Vagina (tissue), 2 donors: ENCODE measurements around the gene AATK. TPM values are rescaled to one million over a fixed set of nuclear protein-coding genes. Genes with fewer than 3 reads are reported as not detected.

ENCODE experiments used
- DNase-seq, 2 donors: peaks; one replicate each; pipeline ENCODE4 v3.0.0-alpha.2; 2017; ENCODE audit errors: extremely low spot score in 2 of 2
- H3K27ac ChIP-seq: fragments of 200-600 bp; sonication (generic); one replicate; pipeline ENCODE4 v1.5.1; 2019
- H3K27me3 ChIP-seq: fragments of 200-600 bp; sonication (generic); one replicate; pipeline ENCODE4 v1.5.1; 2019
- H3K36me3 ChIP-seq, 2 donors: fragments of 200-600 bp; sonication (generic); one replicate each; pipeline ENCODE4 v1.5.1; 2017 to 2019
- H3K4me1 ChIP-seq: fragments of 200-600 bp; sonication (generic); one replicate; pipeline ENCODE4 v1.5.1; 2019
- H3K4me3 ChIP-seq, 2 donors: fragments of 200-600 bp; sonication (generic); 1 replicate in 1 of 2; 2 replicates in 1 of 2; pipeline ENCODE4 v1.5.1; 2016 to 2019
- H3K9me3 ChIP-seq: fragments of 200-600 bp; sonication (generic); one replicate; pipeline ENCODE4 v1.5.1; 2019
- POLR2A ChIP-seq, 2 donors: fragments of 450-650 bp; IDR thresholded peaks; one replicate each; pipeline ENCODE4 v1.6.1; 2017; ENCODE audit warnings: antibody characterized with exemption in 2 of 2, mild to moderate bottlenecking in 2 of 2, moderate library complexity in 2 of 2
- POLR2AphosphoS5 ChIP-seq, 2 donors: sonication (generic); formaldehyde crosslinking; IDR thresholded peaks; one replicate each; pipeline ENCODE4 v1.9.0; 2017; ENCODE audit warnings: antibody characterized with exemption in 2 of 2, mild to moderate bottlenecking in 2 of 2, low read depth in 1 of 2; ENCODE audit not compliant: insufficient read depth in 1 of 2
- intact Hi-C: fragments of 100-400 bp; cut with DNase I; formaldehyde crosslinking; loops from one replicate; pipeline ENCODE4 v1.15.1; 2023
- total RNA-seq: library from RNA; depleted of rRNA; stranded (reverse); fragments of >200 nt; gene quantifications from one replicate; pipeline ENCODE4 v1.2.3, GENCODE V29; 2016
- TF ChIP-seq, protein P1 (sequence below), 3 experiments: fragments of 450-650 bp in 2 of 3; fragments of 200-600 bp in 1 of 3; sonication (generic) in 1 of 3; IDR thresholded peaks; one replicate each; pipeline ENCODE4 v1.5.1; 2017 to 2019; ENCODE audit warnings: antibody characterized with exemption in 3 of 3, mild to moderate bottlenecking in 2 of 3, moderate library complexity in 2 of 3

The AATK gene
- total RNA-seq, 1 donor from 2014 or later = 6.4 TPM

DNA sequence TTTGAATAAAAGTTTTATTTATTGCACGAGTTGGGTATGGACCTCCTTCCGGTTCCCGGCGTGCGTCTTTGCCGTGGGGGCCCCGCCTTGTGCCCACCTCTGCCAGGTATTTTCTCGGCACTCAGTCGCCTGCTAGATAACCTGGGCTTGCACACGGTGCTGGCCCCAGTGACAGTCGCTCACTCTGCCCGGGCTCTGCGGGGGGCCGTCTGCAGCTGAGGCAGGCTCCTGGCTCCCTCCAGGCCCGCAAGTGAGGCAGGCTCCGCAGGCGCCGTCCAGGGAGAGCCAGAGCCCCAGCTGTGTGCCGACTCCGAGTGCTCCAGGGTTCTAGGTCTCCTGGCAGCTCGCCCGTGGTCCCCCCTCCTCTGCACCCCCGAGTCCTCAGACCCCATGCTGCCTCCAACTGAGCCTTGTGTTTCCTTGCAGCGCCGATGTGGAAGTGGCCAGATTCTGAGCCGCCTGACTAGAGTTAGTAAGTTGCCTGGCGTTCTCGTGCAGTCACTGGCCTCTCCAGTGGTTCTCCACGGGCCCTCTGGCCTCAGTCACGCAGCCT is 55.5 kb downstream of the AATK start:
- no peak overlapping the region for H3K27ac ChIP-seq
- peaks cover 0 to 20% of the 10 kb centered on the region in 2 donors for H3K36me3 ChIP-seq

DNA sequence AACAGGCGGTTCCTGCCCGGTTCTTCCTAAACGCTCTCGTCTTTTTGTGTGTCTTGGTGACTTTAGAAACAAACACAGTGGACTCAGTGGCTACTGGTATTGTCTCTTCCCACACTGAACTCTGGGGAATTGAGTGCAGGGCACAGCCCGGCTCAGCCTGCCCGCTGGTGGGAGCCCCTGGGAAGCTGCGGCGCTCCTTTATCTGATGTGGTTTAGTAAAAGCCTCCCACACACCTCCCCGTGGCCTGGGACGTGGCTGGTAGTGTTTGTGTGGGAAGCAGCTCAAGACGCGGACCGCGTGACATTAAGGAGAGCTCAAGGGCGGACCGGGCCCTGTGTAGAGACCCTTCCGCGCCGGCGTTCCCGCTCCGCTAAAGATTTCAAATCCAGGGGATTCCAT is 56.1 kb downstream of the AATK start:
- Histone ChIP-seq H3K9me3 (no peaks in the 10 kb centered on the region), H3K27me3 (no peaks in the 10 kb centered on the region), H3K4me3 (no peak overlapping the region), H3K4me1 (no peaks in the 10 kb centered on the region), H3K27ac (no peak overlapping the region), H3K36me3 (peaks cover 0 to 24% of the 10 kb centered on the region in 2 donors)
- no peak for TF ChIP-seq POLR2A (IDR thresholded peaks at IDR 0.05)
- TF ChIP-seq, protein P1, sequence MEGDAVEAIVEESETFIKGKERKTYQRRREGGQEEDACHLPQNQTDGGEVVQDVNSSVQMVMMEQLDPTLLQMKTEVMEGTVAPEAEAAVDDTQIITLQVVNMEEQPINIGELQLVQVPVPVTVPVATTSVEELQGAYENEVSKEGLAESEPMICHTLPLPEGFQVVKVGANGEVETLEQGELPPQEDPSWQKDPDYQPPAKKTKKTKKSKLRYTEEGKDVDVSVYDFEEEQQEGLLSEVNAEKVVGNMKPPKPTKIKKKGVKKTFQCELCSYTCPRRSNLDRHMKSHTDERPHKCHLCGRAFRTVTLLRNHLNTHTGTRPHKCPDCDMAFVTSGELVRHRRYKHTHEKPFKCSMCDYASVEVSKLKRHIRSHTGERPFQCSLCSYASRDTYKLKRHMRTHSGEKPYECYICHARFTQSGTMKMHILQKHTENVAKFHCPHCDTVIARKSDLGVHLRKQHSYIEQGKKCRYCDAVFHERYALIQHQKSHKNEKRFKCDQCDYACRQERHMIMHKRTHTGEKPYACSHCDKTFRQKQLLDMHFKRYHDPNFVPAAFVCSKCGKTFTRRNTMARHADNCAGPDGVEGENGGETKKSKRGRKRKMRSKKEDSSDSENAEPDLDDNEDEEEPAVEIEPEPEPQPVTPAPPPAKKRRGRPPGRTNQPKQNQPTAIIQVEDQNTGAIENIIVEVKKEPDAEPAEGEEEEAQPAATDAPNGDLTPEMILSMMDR (IDR thresholded peaks at IDR 0.05) = no peak
- no peak for TF ChIP-seq POLR2AphosphoS5 (IDR thresholded peaks at IDR 0.05; ENCODE audit: insufficient read depth in 1 of 2, low read depth in 1 of 2)
- intact Hi-C loops = loop anchor here (10.0 kb wide), 1 partner anchor 665 kb away; no protein-coding TSS in a partner anchor
- DNase-seq = no peak

More for the DNA sequence above, 55.5 kb downstream of the AATK start:
- intact Hi-C loops = no loop called here
- H3K9me3 ChIP-seq = no peaks in the 10 kb centered on the region
- H3K4me1 ChIP-seq = no peaks in the 10 kb centered on the region
- no peaks in the 10 kb centered on the region for H3K27me3 ChIP-seq
- no peak for TF ChIP-seq POLR2A (IDR thresholded peaks at IDR 0.05)
- TF ChIP-seq, protein P1 (IDR thresholded peaks at IDR 0.05) = no peak
- no peak for TF ChIP-seq POLR2AphosphoS5 (IDR thresholded peaks at IDR 0.05; ENCODE audit: insufficient read depth in 1 of 2, low read depth in 1 of 2)
- no peak for DNase-seq
- H3K4me3 ChIP-seq = no peak overlapping the region

DNA sequence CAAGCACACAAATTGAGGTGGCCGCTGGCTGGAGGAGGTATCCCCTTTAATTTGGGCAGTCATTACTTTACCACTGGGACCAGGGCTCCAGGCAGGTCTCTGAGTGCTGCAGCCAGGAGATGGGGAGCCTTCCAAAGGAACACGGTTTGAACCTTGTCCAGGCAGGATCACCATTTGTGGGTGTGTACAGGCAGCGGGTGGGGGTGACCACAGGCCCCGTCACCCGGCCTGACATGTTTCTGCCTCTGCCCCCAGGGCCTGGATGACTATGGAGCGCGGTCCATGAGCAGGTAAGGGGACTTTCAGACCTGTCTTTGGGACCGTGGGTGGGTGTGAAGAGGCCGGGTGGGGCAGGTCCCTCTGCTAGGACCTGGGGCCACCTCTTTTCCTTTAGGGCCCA is 57.8 kb downstream of the AATK start:
- intact Hi-C loops = loop anchor here (10.0 kb wide), 1 partner anchor 663 kb away; no protein-coding TSS in a partner anchor
- TF ChIP-seq, protein P1 (IDR thresholded peaks at IDR 0.05) = no peak
- TF ChIP-seq POLR2A (IDR thresholded peaks at IDR 0.05) (no peak), POLR2AphosphoS5 (IDR thresholded peaks at IDR 0.05; ENCODE audit: insufficient read depth in 1 of 2, low read depth in 1 of 2) (no peak)

DNA sequence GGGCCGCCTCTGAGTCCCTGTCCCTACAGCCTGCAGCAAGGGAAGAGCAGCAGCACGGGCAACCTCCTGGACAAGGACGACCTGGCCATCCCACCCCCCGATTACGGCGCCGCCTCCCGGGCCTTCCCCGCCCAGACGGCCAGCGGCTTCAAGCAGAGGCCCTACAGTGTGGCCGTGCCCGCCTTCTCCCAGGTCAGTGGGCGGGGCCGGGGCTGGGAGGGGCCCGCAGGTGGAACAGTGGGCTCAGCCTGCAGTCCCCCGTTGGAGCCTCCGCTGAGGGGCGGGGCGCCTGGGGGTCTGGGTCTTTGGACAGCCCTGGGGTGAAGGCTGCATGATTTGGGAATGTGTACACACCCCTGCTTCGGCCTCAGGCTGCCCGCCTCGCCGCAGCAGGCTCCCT is 59.3 kb downstream of the AATK start:
- Histone ChIP-seq H3K4me3 (no peak overlapping the region), H3K4me1 (no peaks in the 10 kb centered on the region), H3K36me3 (peaks cover 0 to 38% of the 10 kb centered on the region in 2 donors), H3K27me3 (no peaks in the 10 kb centered on the region), H3K9me3 (no peaks in the 10 kb centered on the region), H3K27ac (no peak overlapping the region)
- TF ChIP-seq POLR2AphosphoS5 (IDR thresholded peaks at IDR 0.05; ENCODE audit: insufficient read depth in 1 of 2, low read depth in 1 of 2) = no peak
- TF ChIP-seq, protein P1 (IDR thresholded peaks at IDR 0.05) = no peak
- TF ChIP-seq POLR2A (IDR thresholded peaks at IDR 0.05) = no peak
- intact Hi-C loops = loop anchor here (10.0 kb wide), 1 partner anchor 662 kb away; no protein-coding TSS in a partner anchor
- no peak for DNase-seq

More for the DNA sequence above, 57.8 kb downstream of the AATK start:
- Histone ChIP-seq H3K27ac (no peak overlapping the region), H3K9me3 (no peaks in the 10 kb centered on the region), H3K4me3 (no peak overlapping the region), H3K36me3 (peaks cover 0 to 38% of the 10 kb centered on the region in 2 donors), H3K27me3 (no peaks in the 10 kb centered on the region), H3K4me1 (no peaks in the 10 kb centered on the region)
- no peak for DNase-seq

DNA sequence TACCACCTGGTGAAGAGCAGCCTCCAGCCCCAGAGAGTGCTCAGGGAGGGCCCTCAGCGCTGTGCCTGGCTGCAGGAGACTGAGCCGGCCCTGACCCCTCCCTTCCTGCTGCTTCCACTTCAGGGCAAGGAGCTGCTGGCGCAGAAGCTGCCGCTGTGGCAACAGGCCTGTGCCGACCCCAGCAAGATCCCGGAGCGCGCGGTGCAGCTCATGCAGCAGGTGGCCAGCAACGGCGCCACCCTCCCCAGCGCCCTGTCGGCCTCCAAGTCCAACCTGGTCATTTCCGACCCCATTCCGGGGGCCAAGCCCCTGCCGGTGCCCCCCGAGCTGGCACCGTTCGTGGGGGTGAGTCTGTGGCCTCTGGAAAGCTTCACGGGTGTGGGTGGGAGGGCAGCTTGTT is 62.6 kb downstream of the AATK start:
- H3K27ac ChIP-seq = no peak overlapping the region
- no peak for DNase-seq
- H3K36me3 ChIP-seq = peaks cover 0 to 46% of the 10 kb centered on the region in 2 donors
- H3K9me3 ChIP-seq = no peaks in the 10 kb centered on the region
- intact Hi-C loops = loop anchor here (10.0 kb wide), 1 partner anchor 659 kb away; no protein-coding TSS in a partner anchor
- peaks cover 2% of the 10 kb centered on the region for H3K4me1 ChIP-seq
- no peak for TF ChIP-seq POLR2A (IDR thresholded peaks at IDR 0.05)
- TF ChIP-seq, protein P1 (IDR thresholded peaks at IDR 0.05) = no peak
- TF ChIP-seq POLR2AphosphoS5 (IDR thresholded peaks at IDR 0.05; ENCODE audit: insufficient read depth in 1 of 2, low read depth in 1 of 2) = no peak
- H3K4me3 ChIP-seq = no peak overlapping the region
- no peaks in the 10 kb centered on the region for H3K27me3 ChIP-seq
